Adrenal gland (tissue), 5 donors: ENCODE measurements around the gene BPIFB4.

ENCODE experiments used
- POLR2A ChIP-seq, 2 donors: fragments of 450-650 bp; IDR thresholded peaks; one replicate each; pipeline ENCODE4 v1.6.1; 2017; ENCODE audit warnings: antibody characterized with exemption in 2 of 2, mild to moderate bottlenecking in 2 of 2, moderate library complexity in 1 of 2
- TF ChIP-seq, protein P1 (sequence below), 6 experiments: fragments of 450-650 bp in 4 of 6; fragments of 200-600 bp in 2 of 6; sonication (generic) in 1 of 6; IDR thresholded peaks; 1 replicate in 5 of 6; 2 replicates in 1 of 6; pipeline versions ENCODE4 v1.5.1 to v1.8.0; 2016 to 2021; ENCODE audit warnings: antibody characterized with exemption in 6 of 6, mild to moderate bottlenecking in 2 of 6, moderate library complexity in 1 of 6
- donor health status: DM: no; HTN: no; CAD: no.

DNA sequence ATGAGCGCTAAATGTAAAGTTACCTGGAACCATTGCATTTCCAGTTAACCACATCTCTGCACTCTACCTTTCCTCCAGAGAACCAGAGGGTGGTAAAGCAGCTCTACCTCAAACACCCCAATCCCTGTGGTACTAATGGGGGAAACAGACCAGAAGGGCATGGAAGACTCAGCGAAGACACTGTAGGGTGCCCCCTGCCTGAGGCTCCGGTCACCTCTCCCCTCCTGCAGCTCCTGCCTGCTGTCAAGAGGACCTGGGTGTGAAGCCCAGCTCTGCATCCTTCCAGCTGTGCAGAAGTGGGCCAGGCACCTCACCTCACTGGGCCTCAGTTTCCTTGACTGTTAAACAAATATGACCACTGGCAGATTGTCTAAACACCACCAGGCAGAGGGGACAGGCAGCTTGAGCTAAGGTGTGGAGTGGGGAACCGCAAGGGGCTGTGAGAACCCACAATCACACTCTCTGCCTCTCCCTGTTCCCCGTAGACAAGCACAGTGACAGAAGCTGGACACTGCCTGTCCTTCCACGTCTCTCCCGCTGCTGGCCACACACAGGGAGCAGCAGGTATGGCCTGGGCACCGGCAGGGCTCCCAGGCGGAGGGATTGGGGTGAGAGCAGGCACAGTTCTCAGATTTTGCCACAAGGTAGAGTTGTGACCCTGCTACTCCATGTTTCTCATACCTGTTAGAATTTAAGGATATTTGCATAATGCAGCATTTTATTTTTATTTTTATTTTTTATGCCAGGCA lies 79.4 kb downstream of the BPIFB4 start:
- TF ChIP-seq POLR2A (IDR thresholded peaks at IDR 0.05): no peak
- TF ChIP-seq, protein P1, sequence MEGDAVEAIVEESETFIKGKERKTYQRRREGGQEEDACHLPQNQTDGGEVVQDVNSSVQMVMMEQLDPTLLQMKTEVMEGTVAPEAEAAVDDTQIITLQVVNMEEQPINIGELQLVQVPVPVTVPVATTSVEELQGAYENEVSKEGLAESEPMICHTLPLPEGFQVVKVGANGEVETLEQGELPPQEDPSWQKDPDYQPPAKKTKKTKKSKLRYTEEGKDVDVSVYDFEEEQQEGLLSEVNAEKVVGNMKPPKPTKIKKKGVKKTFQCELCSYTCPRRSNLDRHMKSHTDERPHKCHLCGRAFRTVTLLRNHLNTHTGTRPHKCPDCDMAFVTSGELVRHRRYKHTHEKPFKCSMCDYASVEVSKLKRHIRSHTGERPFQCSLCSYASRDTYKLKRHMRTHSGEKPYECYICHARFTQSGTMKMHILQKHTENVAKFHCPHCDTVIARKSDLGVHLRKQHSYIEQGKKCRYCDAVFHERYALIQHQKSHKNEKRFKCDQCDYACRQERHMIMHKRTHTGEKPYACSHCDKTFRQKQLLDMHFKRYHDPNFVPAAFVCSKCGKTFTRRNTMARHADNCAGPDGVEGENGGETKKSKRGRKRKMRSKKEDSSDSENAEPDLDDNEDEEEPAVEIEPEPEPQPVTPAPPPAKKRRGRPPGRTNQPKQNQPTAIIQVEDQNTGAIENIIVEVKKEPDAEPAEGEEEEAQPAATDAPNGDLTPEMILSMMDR (IDR thresholded peaks at IDR 0.05): no peak
